B cell (primary cell): ENCODE data around the gene DDX56.

Experiments used
- EZH2 ChIP-seq: IDR thresholded peaks from 2 replicates; pipeline ENCODE4 v1.6.1; 2012; ENCODE audit warnings: borderline replicate concordance, low read depth, mild to moderate bottlenecking, moderate library complexity, low read length; ENCODE audit not compliant: insufficient read depth, poor library complexity, severe bottlenecking
- TF ChIP-seq, protein P1 (sequence below): fragments of 200-600 bp; IDR thresholded peaks from one replicate; pipeline ENCODE4 v1.8.0; 2022; ENCODE audit warnings: antibody characterized with exemption, mild to moderate bottlenecking

DNA sequence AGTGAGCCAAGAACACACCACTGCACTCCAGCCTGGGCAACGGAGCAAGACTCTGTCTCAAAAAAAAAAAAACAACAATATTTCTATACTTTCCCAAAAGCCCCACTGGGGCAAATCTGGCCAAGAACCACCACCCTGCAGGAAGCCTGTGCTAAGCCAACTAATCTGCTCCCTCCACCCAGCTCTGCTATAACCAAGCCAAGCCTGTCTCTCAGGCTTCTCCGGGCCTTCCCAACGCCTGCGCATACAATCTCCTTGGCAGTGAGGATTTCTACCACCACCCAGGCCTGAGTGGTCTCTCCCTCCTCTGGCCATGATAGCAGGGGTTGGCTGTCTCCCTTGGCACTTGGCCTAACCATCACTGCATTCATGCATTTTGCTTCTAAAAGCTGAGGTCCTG, 14.2 kb downstream of the DDX56 start:
- no peak for TF ChIP-seq EZH2
- TF ChIP-seq, protein P1, sequence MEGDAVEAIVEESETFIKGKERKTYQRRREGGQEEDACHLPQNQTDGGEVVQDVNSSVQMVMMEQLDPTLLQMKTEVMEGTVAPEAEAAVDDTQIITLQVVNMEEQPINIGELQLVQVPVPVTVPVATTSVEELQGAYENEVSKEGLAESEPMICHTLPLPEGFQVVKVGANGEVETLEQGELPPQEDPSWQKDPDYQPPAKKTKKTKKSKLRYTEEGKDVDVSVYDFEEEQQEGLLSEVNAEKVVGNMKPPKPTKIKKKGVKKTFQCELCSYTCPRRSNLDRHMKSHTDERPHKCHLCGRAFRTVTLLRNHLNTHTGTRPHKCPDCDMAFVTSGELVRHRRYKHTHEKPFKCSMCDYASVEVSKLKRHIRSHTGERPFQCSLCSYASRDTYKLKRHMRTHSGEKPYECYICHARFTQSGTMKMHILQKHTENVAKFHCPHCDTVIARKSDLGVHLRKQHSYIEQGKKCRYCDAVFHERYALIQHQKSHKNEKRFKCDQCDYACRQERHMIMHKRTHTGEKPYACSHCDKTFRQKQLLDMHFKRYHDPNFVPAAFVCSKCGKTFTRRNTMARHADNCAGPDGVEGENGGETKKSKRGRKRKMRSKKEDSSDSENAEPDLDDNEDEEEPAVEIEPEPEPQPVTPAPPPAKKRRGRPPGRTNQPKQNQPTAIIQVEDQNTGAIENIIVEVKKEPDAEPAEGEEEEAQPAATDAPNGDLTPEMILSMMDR: no peak
